Mesangial cell (primary cell): ENCODE results near the gene DHRS13. TPM values are rescaled to one million over a fixed set of nuclear protein-coding genes. Genes with fewer than 3 reads are reported as not detected.

Experiments
- total RNA-seq: library from RNA; depleted of rRNA; stranded (reverse); fragments of >200 nt; gene quantifications from 2 replicates; pipeline ENCODE4 v1.2.3, GENCODE V29; 2015

DHRS13 gene, protein sequence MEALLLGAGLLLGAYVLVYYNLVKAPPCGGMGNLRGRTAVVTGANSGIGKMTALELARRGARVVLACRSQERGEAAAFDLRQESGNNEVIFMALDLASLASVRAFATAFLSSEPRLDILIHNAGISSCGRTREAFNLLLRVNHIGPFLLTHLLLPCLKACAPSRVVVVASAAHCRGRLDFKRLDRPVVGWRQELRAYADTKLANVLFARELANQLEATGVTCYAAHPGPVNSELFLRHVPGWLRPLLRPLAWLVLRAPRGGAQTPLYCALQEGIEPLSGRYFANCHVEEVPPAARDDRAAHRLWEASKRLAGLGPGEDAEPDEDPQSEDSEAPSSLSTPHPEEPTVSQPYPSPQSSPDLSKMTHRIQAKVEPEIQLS
- 6.8 and 8.2 TPM in 2 replicates for total RNA-seq

DNA sequence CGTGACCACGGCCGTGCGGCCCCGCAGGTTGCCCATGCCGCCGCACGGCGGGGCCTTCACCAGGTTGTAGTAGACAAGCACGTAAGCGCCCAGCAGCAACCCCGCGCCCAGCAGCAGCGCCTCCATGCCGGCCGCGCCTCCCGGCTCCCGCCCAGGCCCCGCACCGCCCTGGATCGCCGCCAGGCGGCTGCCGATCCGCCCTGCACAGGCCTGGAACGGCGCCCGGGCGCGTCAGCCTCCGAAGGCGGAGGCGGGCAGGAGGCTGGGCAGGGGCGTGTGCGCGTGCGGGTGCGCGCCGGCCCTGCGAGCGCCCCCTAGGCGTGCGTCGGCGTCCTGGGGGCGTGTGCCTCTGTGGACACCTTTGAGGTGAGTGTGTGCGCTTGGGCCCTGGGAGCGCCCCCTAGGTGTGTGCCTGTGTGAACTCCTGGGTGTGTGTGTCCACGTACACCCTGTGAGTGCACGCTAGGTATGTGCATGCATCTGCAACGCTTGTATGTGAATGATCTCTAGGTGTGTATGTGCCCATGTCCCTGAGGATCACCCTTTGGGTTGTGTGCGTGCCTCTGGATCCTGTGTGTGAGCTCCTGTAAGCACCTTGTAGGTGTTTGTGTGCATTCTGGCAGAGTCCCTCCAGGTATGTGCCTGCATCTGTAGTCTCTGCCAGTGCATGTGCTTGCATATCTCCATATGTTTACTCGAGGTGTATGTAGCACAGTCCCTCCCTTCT is at the start of gene DHRS13:
Gene DHRS13 (minus strand): TSS at position 261 of the 727 bp plus-strand sequence. CDS start 135 bp downstream, at position 126.

DNA sequence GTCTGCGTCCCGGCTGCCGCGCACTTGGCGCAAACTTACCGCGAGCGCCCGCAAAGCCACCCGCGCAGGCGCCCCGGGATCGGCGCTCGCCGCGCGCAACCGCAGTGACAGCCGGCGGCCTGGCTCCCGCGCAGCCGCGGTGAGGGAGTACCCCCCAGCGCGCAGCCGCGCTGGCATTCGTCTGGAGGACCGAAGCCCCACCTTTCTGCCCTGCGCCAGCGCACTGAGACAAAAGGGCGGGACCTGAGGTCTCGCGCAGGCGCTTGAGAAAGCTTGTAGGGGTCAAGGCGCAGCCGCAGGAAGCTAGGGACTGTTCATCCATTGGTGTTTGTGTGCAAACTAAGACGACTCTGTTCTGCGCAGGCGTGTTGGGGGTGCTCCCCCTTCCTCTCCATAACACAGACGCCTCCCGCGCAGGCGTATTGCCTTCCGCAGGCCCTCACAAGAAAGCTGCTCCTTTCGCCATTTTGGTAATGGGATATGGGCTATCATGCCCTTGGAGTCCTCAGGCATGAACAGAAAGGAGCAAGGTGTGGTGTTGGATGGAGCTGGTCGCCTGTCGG is 48.6 kb upstream of the DHRS13 start, which contains the start of gene PHF12:
Gene PHF12 (minus strand): TSS at position 91 of the 563 bp plus-strand sequence. CDS start 558 bp downstream, outside the sequence.

DNA sequence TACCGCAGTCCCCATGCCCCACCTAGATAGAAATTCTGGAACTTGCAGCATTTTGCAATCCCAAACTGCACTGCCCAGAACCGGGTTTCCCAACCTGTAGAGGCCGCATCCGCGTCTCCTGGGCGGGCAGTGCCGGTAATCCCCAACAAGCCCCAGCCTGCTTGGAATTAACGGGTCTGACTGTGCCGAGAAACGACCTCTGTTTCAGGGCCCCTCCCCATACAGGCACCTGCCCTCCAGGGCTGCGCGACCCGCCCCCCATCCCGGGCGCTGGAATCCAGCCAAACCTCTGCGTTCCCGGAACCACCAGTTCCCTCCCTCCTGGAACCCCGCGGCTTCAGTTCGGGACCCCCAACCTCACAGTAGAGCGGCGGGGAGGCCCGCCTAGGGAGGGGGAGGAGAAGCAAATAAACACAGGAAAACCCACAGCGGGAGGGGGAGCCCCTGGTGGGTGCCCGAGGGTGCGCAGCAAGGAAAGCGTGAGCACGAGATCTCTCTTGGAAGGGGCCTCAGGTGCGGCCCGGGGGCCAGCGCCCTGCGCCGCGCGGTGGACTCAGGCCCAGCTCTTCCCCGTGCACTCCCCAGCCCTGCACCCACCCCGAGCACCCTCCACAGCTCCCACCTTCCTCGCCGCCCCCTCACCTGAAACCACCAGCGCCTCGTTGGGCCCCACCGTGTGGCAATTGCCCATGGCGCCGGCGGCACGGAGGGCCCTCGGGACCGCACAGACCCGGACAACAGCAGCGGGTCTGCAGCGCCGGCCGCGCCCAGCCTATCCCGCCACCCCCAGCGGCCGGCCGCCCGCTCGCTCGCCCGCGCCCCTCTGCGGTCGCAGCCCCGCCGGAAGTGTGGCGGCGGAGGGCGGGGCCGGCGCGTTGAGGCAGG is 5.8 kb downstream of the DHRS13 start, which contains the start of gene FLOT2:
Gene FLOT2 (minus strand): TSS at position 850 of the 885 bp plus-strand sequence. CDS start 159 bp downstream, at position 691.

DNA sequence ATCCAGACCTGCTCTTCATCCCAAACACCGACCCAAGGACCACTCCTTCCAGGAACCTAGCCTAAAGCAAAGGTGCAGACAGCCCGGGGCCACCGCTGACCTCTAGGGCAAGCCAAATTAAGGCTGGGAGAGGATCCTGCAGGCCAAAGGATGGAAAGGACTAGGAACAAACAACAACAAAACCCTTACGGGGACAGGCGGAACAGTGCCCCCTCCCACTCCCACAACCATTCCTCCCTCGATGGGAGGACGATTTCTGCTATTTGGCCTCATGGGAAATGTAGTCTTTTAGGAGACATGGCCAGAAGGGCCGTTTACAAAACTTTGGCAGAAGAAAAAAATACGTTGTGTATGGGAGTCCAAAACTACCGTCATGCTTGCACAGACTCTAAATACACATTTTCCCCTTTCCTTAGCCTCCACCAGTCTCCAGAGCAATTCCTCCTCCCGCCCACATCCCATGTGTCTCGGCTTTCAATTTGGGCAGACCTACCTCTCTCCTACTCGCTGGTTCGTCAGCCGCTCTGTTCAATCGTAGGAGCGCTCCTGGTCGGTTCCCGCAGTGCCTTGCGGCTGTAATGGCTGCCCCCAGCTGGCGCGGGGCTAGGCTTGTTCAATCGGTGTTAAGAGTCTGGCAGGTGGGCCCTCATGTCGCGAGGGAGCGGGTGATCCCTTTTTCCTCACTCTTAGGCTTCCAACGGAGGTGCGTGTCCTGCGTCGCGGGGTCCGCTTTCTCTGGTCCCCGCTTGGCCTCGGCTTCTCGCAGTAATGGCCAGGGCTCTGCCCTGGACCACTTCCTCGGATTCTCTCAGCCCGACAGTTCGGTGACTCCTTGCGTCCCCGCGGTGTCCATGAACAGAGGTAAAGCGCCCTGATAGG is 48.2 kb downstream of the DHRS13 start, which contains the start of gene ERAL1:
Gene ERAL1 (plus strand): TSS at position 560 of the 879 bp plus-strand sequence. CDS start 19 bp downstream, at position 579.

Other genes with a start within 250 kb of the DHRS13 start
- 51.3 and 64.0 TPM in 2 replicates for gene SDF2, start 241.2 kb downstream of the DHRS13 start, total RNA-seq
- gene SUPT6H, start 240.9 kb downstream of the DHRS13 start, total RNA-seq = 29.8 and 44.5 TPM in 2 replicates
- 1.0 and 1.6 TPM in 2 replicates for gene PROCA1, start 191.2 kb downstream of the DHRS13 start, total RNA-seq
- gene RAB34, start 185.2 kb downstream of the DHRS13 start, total RNA-seq = 293 and 306 TPM in 2 replicates
- 447 and 480 TPM in 2 replicates for gene RPL23A, start 183.1 kb downstream of the DHRS13 start, total RNA-seq
- gene TLCD1, start 176.8 kb downstream of the DHRS13 start, total RNA-seq = 9.1 and 9.6 TPM in 2 replicates
- gene NEK8, start 174.3 kb downstream of the DHRS13 start, total RNA-seq = 2.8 and 3.7 TPM in 2 replicates
- 61.3 and 86.8 TPM in 2 replicates for gene TRAF4, start 159.1 kb downstream of the DHRS13 start, total RNA-seq
- gene FAM222B, start 60.3 kb downstream of the DHRS13 start, total RNA-seq = 23.0 and 30.2 TPM in 2 replicates
- 71.6 and 117 TPM in 2 replicates for gene ERAL1, start 48.1 kb downstream of the DHRS13 start, total RNA-seq
- gene FLOT2, start 5.3 kb downstream of the DHRS13 start, total RNA-seq = 73.0 and 85.8 TPM in 2 replicates
- gene PHF12, start 48.4 kb upstream of the DHRS13 start, total RNA-seq = 26.7 and 33.3 TPM in 2 replicates
- gene SEZ6, start 103.0 kb upstream of the DHRS13 start, total RNA-seq = not detected in 2 replicates
- 1.0 TPM in 1 of 2 replicates, not detected in the other for gene PIPOX, start 140.1 kb upstream of the DHRS13 start, total RNA-seq